ENCODE results near the gene SCAND1.

DNA sequence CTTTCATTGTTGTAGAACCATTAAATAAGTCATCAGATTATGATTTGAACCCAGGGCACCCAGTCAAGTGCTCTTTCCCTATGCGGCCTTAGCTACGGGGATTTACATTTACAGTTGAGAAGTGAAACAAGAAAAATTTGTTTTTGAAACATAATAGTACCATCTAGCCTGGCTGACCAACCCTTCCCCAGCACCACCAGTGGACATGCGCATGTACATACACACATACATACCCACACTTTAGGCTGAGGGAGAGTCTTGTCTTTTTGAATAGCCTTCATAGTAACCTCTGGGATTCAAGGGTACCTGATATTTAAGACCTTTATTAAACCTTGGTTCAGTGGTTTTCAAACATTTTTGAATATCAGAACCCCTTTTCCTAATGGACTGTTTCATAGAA, 33.8 kb downstream of the SCAND1 start:
- TF ChIP-seq, protein P1, sequence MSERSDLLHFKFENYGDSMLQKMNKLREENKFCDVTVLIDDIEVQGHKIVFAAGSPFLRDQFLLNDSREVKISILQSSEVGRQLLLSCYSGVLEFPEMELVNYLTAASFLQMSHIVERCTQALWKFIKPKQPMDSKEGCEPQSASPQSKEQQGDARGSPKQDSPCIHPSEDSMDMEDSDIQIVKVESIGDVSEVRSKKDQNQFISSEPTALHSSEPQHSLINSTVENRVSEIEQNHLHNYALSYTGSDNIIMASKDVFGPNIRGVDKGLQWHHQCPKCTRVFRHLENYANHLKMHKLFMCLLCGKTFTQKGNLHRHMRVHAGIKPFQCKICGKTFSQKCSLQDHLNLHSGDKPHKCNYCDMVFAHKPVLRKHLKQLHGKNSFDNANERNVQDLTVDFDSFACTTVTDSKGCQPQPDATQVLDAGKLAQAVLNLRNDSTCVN (CRISPR knock-in tag; IDR thresholded peaks at IDR 0.05): no peak
- TF ChIP-seq FIP1L1 (IDR thresholded peaks at IDR 0.05; ENCODE audit: low read depth, low read length, poor library complexity, severe bottlenecking) (no peak), CBX8 (IDR thresholded peaks at IDR 0.05; ENCODE audit: borderline replicate concordance, extremely low read depth, low read depth, low read length, poor library complexity, severe bottlenecking) (no peak), ZNF224 (CRISPR knock-in tag; IDR thresholded peaks at IDR 0.05) (no peak), POLR2A (conservative IDR thresholded peaks at IDR 0.05) (no peak), JUN (IDR thresholded peaks at IDR 0.05; ENCODE audit: borderline replicate concordance, low read depth, low read length) (no peak), JUN (CRISPR knock-in tag; IDR thresholded peaks at IDR 0.05; ENCODE audit: borderline replicate concordance) (no peak), TBP (optimal IDR thresholded peaks at IDR 0.05; ENCODE audit: low read depth, low read length) (no peak), FOS (IDR thresholded peaks at IDR 0.05; ENCODE audit: extremely low read depth, insufficient read length) (no peak), HDAC8 (tag; IDR thresholded peaks at IDR 0.05) (no peak), TAF7 (tag; IDR thresholded peaks at IDR 0.05) (no peak), GTF2E2 (tag; IDR thresholded peaks at IDR 0.05) (no peak), NFYB (IDR thresholded peaks at IDR 0.05; ENCODE audit: extremely low read depth, insufficient read length) (no peak)
- TF ChIP-seq, protein P2, sequence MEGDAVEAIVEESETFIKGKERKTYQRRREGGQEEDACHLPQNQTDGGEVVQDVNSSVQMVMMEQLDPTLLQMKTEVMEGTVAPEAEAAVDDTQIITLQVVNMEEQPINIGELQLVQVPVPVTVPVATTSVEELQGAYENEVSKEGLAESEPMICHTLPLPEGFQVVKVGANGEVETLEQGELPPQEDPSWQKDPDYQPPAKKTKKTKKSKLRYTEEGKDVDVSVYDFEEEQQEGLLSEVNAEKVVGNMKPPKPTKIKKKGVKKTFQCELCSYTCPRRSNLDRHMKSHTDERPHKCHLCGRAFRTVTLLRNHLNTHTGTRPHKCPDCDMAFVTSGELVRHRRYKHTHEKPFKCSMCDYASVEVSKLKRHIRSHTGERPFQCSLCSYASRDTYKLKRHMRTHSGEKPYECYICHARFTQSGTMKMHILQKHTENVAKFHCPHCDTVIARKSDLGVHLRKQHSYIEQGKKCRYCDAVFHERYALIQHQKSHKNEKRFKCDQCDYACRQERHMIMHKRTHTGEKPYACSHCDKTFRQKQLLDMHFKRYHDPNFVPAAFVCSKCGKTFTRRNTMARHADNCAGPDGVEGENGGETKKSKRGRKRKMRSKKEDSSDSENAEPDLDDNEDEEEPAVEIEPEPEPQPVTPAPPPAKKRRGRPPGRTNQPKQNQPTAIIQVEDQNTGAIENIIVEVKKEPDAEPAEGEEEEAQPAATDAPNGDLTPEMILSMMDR (IDR thresholded peaks at IDR 0.05 in 2 of 3, conservative IDR thresholded peaks at IDR 0.05 in 1 of 3; ENCODE audit: insufficient read depth in 2 of 3, low read depth in 1 of 3, low read length in 3 of 3): no peak
- TF ChIP-seq, protein P3, sequence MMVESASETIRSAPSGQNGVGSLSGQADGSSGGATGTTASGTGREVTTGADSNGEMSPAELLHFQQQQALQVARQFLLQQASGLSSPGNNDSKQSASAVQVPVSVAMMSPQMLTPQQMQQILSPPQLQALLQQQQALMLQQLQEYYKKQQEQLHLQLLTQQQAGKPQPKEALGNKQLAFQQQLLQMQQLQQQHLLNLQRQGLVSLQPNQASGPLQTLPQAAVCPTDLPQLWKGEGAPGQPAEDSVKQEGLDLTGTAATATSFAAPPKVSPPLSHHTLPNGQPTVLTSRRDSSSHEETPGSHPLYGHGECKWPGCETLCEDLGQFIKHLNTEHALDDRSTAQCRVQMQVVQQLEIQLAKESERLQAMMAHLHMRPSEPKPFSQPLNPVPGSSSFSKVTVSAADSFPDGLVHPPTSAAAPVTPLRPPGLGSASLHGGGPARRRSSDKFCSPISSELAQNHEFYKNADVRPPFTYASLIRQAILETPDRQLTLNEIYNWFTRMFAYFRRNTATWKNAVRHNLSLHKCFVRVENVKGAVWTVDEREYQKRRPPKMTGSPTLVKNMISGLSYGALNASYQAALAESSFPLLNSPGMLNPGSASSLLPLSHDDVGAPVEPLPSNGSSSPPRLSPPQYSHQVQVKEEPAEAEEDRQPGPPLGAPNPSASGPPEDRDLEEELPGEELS (CRISPR knock-in tag; IDR thresholded peaks at IDR 0.05; ENCODE audit: borderline replicate concordance): no peak

All from K562 (cell line).